H1 (cell line): ENCODE measurements around the gene IL17RD. TPM values are rescaled to one million over a fixed set of nuclear protein-coding genes. Genes with fewer than 3 reads are reported as not detected.
A peak's percentile ranks its signal among the peaks of the same experiment; 100 is the strongest.

Experiments
- CTCF ChIA-PET: fragments of 300-600 bp; sonication (Branson Sonifier 250); formaldehyde crosslinking; loops from one replicate; lab custom pipeline; 2021; ENCODE audit not compliant: partially characterized antibody; lab: Charles Lee
- POLR2A ChIA-PET: fragments of 300-600 bp; sonication (Branson Sonifier 250); formaldehyde crosslinking; loops from one replicate; lab custom pipeline; 2021; ENCODE audit warnings: inconsistent platforms; ENCODE audit not compliant: partially characterized antibody; lab: Charles Lee
- DNase-seq, 2 experiments: peaks; one replicate each; pipeline versions ENCODE4 v3.0.0 to v3.0.0-alpha.2; 2010 to 2022; ENCODE audit warnings: low spot score in 2 of 2, low read depth in 1 of 2, mixed read lengths in 1 of 2
- FAIRE-seq: peaks from 2 replicates; lab custom pipeline; 2011; peaks lifted over from hg19 to GRCh38; lab: Jason Lieb, UNC
- H2AFZ ChIP-seq: 2 replicates; pipeline ENCODE4 v1.8.1; 2012; ENCODE audit warnings: low read length, inconsistent platforms
- H2AK5ac ChIP-seq: 2 replicates; pipeline ENCODE4 v1.6.1; 2013; ENCODE audit warnings: low read depth, low read length
- H2BK120ac ChIP-seq: replicated peaks from 2 replicates; pipeline ENCODE3; 2013; ENCODE audit warnings: low read depth, low read length, inconsistent platforms
- H2BK12ac ChIP-seq: 2 replicates; pipeline ENCODE4 v1.6.1; 2013; ENCODE audit warnings: low read depth, low read length
- H2BK15ac ChIP-seq: 2 replicates; pipeline ENCODE4 v1.6.1; 2013; ENCODE audit warnings: low read length
- H2BK20ac ChIP-seq: 2 replicates; pipeline ENCODE4 v1.6.1; 2013; ENCODE audit warnings: low read length
- H2BK5ac ChIP-seq: 2 replicates; pipeline ENCODE4 v1.6.1; 2013; ENCODE audit warnings: low read depth, low read length
- H3K14ac ChIP-seq: 2 replicates; pipeline ENCODE4 v1.6.1; 2013; ENCODE audit warnings: inconsistent platforms; ENCODE audit not compliant: insufficient read length
- H3K18ac ChIP-seq: 2 replicates; pipeline ENCODE4 v1.6.1; 2013; ENCODE audit warnings: low read length; ENCODE audit errors: extremely low read depth
- H3K23ac ChIP-seq: 2 replicates; pipeline ENCODE4 v1.6.1; 2013; ENCODE audit warnings: inconsistent platforms; ENCODE audit not compliant: insufficient read length
- H3K23me2 ChIP-seq: 2 replicates; pipeline ENCODE4 v1.6.1; 2013; ENCODE audit warnings: low read depth, low read length
- H3K27ac ChIP-seq: 2 replicates; pipeline ENCODE4 v1.6.1; 2011; ENCODE audit warnings: low read depth, low read length, inconsistent platforms
- H3K27me3 ChIP-seq, 4 experiments: replicated peaks in 1 of 4; 1 replicate in 1 of 4; 2 replicates in 3 of 4; pipeline versions ENCODE4 v1.6.1 to v1.8.1; 2011 to 2013; ENCODE audit warnings: low read length in 3 of 4, mild to moderate bottlenecking in 3 of 4, inconsistent platforms in 2 of 4, mixed read lengths in 2 of 4, moderate library complexity in 1 of 4; ENCODE audit not compliant: control insufficient read depth in 3 of 4, insufficient read depth in 3 of 4; ENCODE audit errors: extremely low read depth in 1 of 4
- H3K36me3 ChIP-seq, 4 experiments: 2 replicates each; pipeline versions ENCODE4 v1.6.1 to v1.8.1; 2011 to 2013; ENCODE audit warnings: mild to moderate bottlenecking in 4 of 4, low read length in 3 of 4, moderate library complexity in 2 of 4, control low read depth in 1 of 4, inconsistent platforms in 1 of 4; ENCODE audit not compliant: insufficient read depth in 4 of 4, control insufficient read depth in 2 of 4
- H3K4ac ChIP-seq: replicated peaks from 2 replicates; pipeline ENCODE3; 2013; ENCODE audit warnings: low read length, low read depth, mixed read lengths, inconsistent platforms; ENCODE audit not compliant: insufficient read length
- H3K4me1 ChIP-seq, 4 experiments: replicated peaks in 1 of 4; 1 replicate in 1 of 4; 2 replicates in 3 of 4; pipeline versions ENCODE4 v1.6.1 to v1.8.1; 2011 to 2013; ENCODE audit warnings: low read length in 3 of 4, inconsistent platforms in 2 of 4, mixed read lengths in 1 of 4; ENCODE audit not compliant: insufficient read depth in 4 of 4, control insufficient read depth in 3 of 4
- H3K4me2 ChIP-seq, 2 experiments: 2 replicates each; pipeline versions ENCODE4 v1.6.1 to v1.8.1; 2011 to 2013; ENCODE audit warnings: low read depth in 2 of 2, low read length in 2 of 2, control low read depth in 1 of 2, inconsistent platforms in 1 of 2, mild to moderate bottlenecking in 1 of 2; ENCODE audit not compliant: insufficient read depth in 1 of 2
- H3K4me3 ChIP-seq, 4 experiments: fragments of 200-600, 300-600 bp in 1 of 4; sonication (generic), shearing (Covaris generic), sonication (Bioruptor Twin) in 1 of 4; 2 replicates each; pipeline versions ENCODE4 v1.5.1 to v1.8.1; 2011 to 2016; ENCODE audit warnings: low read length in 4 of 4, low read depth in 3 of 4, control low read depth in 2 of 4, inconsistent platforms in 2 of 4, mild to moderate bottlenecking in 2 of 4, mixed read lengths in 1 of 4, moderate library complexity in 1 of 4; ENCODE audit not compliant: insufficient read depth in 2 of 4; ENCODE audit errors: extremely low read depth in 1 of 4
- H3K56ac ChIP-seq: replicated peaks from 2 replicates; pipeline ENCODE3; 2013; ENCODE audit warnings: low read depth, mild to moderate bottlenecking, mixed read lengths, low read length, inconsistent platforms; ENCODE audit not compliant: insufficient read length
- H3K79me1 ChIP-seq: 2 replicates; pipeline ENCODE4 v1.6.1; 2013; ENCODE audit warnings: low read depth, low read length, control low read depth
- H3K79me2 ChIP-seq, 2 experiments: 2 replicates each; pipeline versions ENCODE4 v1.6.1 to v1.8.1; 2012 to 2013; ENCODE audit warnings: low read length in 2 of 2, mild to moderate bottlenecking in 2 of 2, inconsistent platforms in 1 of 2; ENCODE audit not compliant: insufficient read depth in 2 of 2, control insufficient read depth in 1 of 2
- H3K9ac ChIP-seq, 4 experiments: replicated peaks in 1 of 4; 1 replicate in 1 of 4; 2 replicates in 3 of 4; pipeline versions ENCODE4 v1.6.1 to v1.8.1; 2011 to 2013; ENCODE audit warnings: low read depth in 3 of 4, low read length in 3 of 4, control low read depth in 2 of 4, mild to moderate bottlenecking in 2 of 4, moderate library complexity in 2 of 4, inconsistent platforms in 1 of 4; ENCODE audit errors: extremely low read depth in 1 of 4
- H3K9me3 ChIP-seq, 2 experiments: 2 replicates each; pipeline versions ENCODE4 v1.6.1 to v1.8.1; 2012 to 2013; ENCODE audit warnings: mild to moderate bottlenecking in 2 of 2, moderate library complexity in 2 of 2, control low read depth in 1 of 2, inconsistent platforms in 1 of 2, low read depth in 1 of 2, low read length in 1 of 2, mixed read lengths in 1 of 2; ENCODE audit not compliant: insufficient read depth in 2 of 2
- H4K20me1 ChIP-seq, 2 experiments: replicated peaks in 1 of 2; 2 replicates each; pipeline versions ENCODE3 to v1.8.1; 2011 to 2013; ENCODE audit warnings: inconsistent platforms in 2 of 2, low read length in 2 of 2, mild to moderate bottlenecking in 1 of 2; ENCODE audit not compliant: insufficient read depth in 2 of 2, control insufficient read depth in 1 of 2
- H4K5ac ChIP-seq: 2 replicates; pipeline ENCODE4 v1.6.1; 2013; ENCODE audit warnings: low read length, low read depth, mixed read lengths, inconsistent platforms; ENCODE audit not compliant: insufficient read length
- H4K8ac ChIP-seq: 2 replicates; pipeline ENCODE4 v1.8.0; 2013; ENCODE audit warnings: mild to moderate bottlenecking, moderate library complexity, low read length, inconsistent platforms; ENCODE audit not compliant: insufficient read depth; ENCODE audit errors: extremely low read depth
- H4K91ac ChIP-seq: replicated peaks from 2 replicates; pipeline ENCODE3; 2013; ENCODE audit warnings: low read length, mixed read lengths, inconsistent platforms; ENCODE audit not compliant: insufficient read length
- BCL11A ChIP-seq, 2 experiments: IDR thresholded peaks; one replicate each; pipeline ENCODE4 v1.6.1; 2011; ENCODE audit warnings: low read depth in 2 of 2, low read length in 2 of 2, mild to moderate bottlenecking in 2 of 2
- GABPA ChIP-seq: IDR thresholded peaks from 2 replicates; pipeline ENCODE4 v1.6.1; 2011; ENCODE audit warnings: mild to moderate bottlenecking, low read length, moderate library complexity, borderline replicate concordance; ENCODE audit not compliant: insufficient read depth
- KDM4A ChIP-seq: IDR thresholded peaks from one replicate; pipeline ENCODE4 v1.7.1; 2012; ENCODE audit warnings: low read depth, mild to moderate bottlenecking, moderate library complexity, low read length, inconsistent platforms; ENCODE audit not compliant: severe bottlenecking
- KDM5A ChIP-seq: fragments of 200-600 bp; IDR thresholded peaks from 2 replicates; pipeline ENCODE4 v1.7.1; 2012; ENCODE audit warnings: mild to moderate bottlenecking, low read length, inconsistent platforms, mixed read lengths
- NANOG ChIP-seq: IDR thresholded peaks from 2 replicates; pipeline ENCODE4 v1.6.1; 2011; ENCODE audit warnings: low read length, low read depth, mild to moderate bottlenecking, inconsistent platforms; ENCODE audit not compliant: insufficient read depth, poor library complexity, severe bottlenecking
- RBBP5 ChIP-seq: IDR thresholded peaks from 2 replicates; pipeline ENCODE4 v1.7.1; 2012; ENCODE audit warnings: low read depth, mild to moderate bottlenecking, inconsistent platforms, low read length, moderate library complexity, borderline replicate concordance
- RXRA ChIP-seq: IDR thresholded peaks from 2 replicates; pipeline ENCODE4 v1.6.1; 2011; ENCODE audit warnings: low read depth, mild to moderate bottlenecking, low read length, moderate library complexity; ENCODE audit not compliant: insufficient read depth
- SAP30 ChIP-seq: fragments of 300-600 bp; sonication (generic); IDR thresholded peaks from 2 replicates; pipeline ENCODE4 v1.7.1; 2012; ENCODE audit warnings: low read length, moderate library complexity, mild to moderate bottlenecking, inconsistent platforms; ENCODE audit not compliant: insufficient read depth, insufficient replicate concordance
- SP1 ChIP-seq: IDR thresholded peaks from 2 replicates; pipeline ENCODE4 v1.6.1; 2011; ENCODE audit warnings: low read depth, low read length
- TCF12 ChIP-seq: IDR thresholded peaks from 2 replicates; pipeline ENCODE4 v1.6.1; 2011; ENCODE audit warnings: low read depth, mild to moderate bottlenecking, low read length
- WGBS, 2 experiments: shearing (Covaris generic) in 1 of 2; methylation state at CpG; one replicate each; pipeline versions ENCODE4 v1.1.6 to v1.1.7; 2013 to 2015; ENCODE audit warnings: low lambda C conversion rate in 2 of 2, mixed read lengths in 2 of 2, inconsistent platforms in 1 of 2, low coverage in 1 of 2, missing lambda C conversion rate in 1 of 2; ENCODE audit not compliant: insufficient replicate concordance in 2 of 2, insufficient coverage in 1 of 2, insufficient read length in 1 of 2; ENCODE audit errors: extremely low coverage in 1 of 2, missing lambda C conversion rate in 1 of 2; 5-methylcytosine and 5-hydroxymethylcytosine counted together
- polyA plus RNA-seq, 7 experiments: library from polyadenylated mRNA; depleted of rRNA in 3 of 7; stranded (reverse) in 5 of 7; unstranded in 2 of 7; fragments of >200 nt in 5 of 7; fragments of 200-250 nt in 2 of 7; gene quantifications; 1 replicate in 5 of 7; 2 replicates in 1 of 7; 4 replicates in 1 of 7; pipeline versions ENCODE4 v1.2.1 to v1.2.3, GENCODE V29; 2011 to 2013; ENCODE audit warnings: missing spikeins in 2 of 7, mixed read lengths in 2 of 7
- total RNA-seq: library from RNA; stranded (reverse); fragmentation: NEBNext Ultra II Directional; extraction: Animal tissue kit (Norgen Biotek cat#: 25700); gene quantifications from 2 replicates; pipeline ENCODE4 v1.2.1, GENCODE V29; 2021
- TF ChIP-seq, protein P1 (sequence below): IDR thresholded peaks from 2 replicates; pipeline ENCODE4 v1.6.1; 2012; ENCODE audit warnings: inconsistent platforms
- TF ChIP-seq, protein P2 (sequence below): IDR thresholded peaks from 2 replicates; pipeline ENCODE4 v1.6.1; 2011; ENCODE audit warnings: low read length, improper control_type of control experiment

IL17RD gene
- total and polyA plus RNA-seq, 2 of the 8 experiments (the other 6 are each of a cell fraction or from before 2014, with no cell fraction given), result 10.9 to 48.9 TPM

DNA sequence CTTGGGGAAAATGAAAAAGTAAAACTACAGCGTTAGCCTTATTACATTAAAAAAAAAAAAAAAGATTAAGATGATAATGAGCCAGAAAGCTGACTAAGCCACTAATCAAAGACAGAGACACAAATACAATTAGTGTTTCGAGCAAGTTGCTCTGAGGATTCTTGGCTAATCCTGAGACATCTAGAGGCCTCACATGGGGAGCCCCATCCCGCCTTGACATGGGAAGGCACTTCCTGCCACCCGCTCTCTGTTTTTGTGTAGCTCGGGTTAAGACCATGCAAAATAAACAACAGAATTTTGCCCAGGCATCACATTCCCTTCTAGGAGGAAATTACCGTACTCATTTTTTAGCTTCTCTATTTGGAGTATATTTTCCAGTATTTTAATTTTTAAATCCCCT lies 19.4 kb upstream of the IL17RD start:
- no peak overlapping the region for H2BK15ac ChIP-seq
- H3K4me3 ChIP-seq, result no peak overlapping the region
- no peak overlapping the region for H3K18ac ChIP-seq
- no peaks in the 10 kb centered on the region for H3K23me2 ChIP-seq
- H3K4me2 ChIP-seq, result no peak overlapping the region
- no peak overlapping the region for H2BK120ac ChIP-seq
- no peaks in the 10 kb centered on the region for H3K27me3 ChIP-seq
- H4K91ac ChIP-seq, result no peak overlapping the region
- no peak overlapping the region for H2BK12ac ChIP-seq
- H4K5ac ChIP-seq, result no peak overlapping the region
- no peak for DNase-seq
- H2BK5ac ChIP-seq, result no peak overlapping the region
- H3K9ac ChIP-seq, result no peak overlapping the region
- ChIA-PET CTCF (interaction anchor here (0.6 to 2.3 kb wide), 8 partner anchors 13 to 194 kb away, joined by 3 to 7 read pairs (median 4); no protein-coding TSS in a partner anchor), POLR2A (no interaction called here)
- no peak overlapping the region for H2AK5ac ChIP-seq
- no peaks in the 10 kb centered on the region for H4K20me1 ChIP-seq
- no peak overlapping the region for H3K14ac ChIP-seq
- 63% methylated on average over 6 of the region's 6 CpGs; no CpG with 5 or more reads in 1 of the 2 experiments for WGBS, 2 experiments
- H3K27ac ChIP-seq, result no peak overlapping the region
- H3K9me3 ChIP-seq, result no peaks in the 10 kb centered on the region
- H2BK20ac ChIP-seq, result no peak overlapping the region
- no peak overlapping the region for H3K4ac ChIP-seq
- H3K4me1 ChIP-seq, result no peaks in the 10 kb centered on the region
- H4K8ac ChIP-seq, result no peak overlapping the region
- H3K79me1 ChIP-seq, result no peaks in the 10 kb centered on the region
- FAIRE-seq, result no peak
- H3K23ac ChIP-seq, result no peak overlapping the region
- no peaks in the 10 kb centered on the region for H3K79me2 ChIP-seq
- no peaks in the 10 kb centered on the region for H3K36me3 ChIP-seq
- no peak overlapping the region for H3K56ac ChIP-seq
- H2AFZ ChIP-seq, result 0 out of 2 replicates have a peak overlapping the region, but pooled peaks have one; percentile 2
- TF ChIP-seq KDM4A (no peak), SP1 (no peak), RXRA (no peak), KDM5A (no peak), SAP30 (no peak), TCF12 (no peak), RBBP5 (no peak), BCL11A (IDR thresholded peaks at IDR 0.05; ENCODE audit: low read depth in 2 of 2, low read length in 2 of 2) (no peak), NANOG (no peak), GABPA (no peak)
- TF ChIP-seq, protein P1, sequence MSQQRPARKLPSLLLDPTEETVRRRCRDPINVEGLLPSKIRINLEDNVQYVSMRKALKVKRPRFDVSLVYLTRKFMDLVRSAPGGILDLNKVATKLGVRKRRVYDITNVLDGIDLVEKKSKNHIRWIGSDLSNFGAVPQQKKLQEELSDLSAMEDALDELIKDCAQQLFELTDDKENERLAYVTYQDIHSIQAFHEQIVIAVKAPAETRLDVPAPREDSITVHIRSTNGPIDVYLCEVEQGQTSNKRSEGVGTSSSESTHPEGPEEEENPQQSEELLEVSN, result no peak
- TF ChIP-seq, protein P2, sequence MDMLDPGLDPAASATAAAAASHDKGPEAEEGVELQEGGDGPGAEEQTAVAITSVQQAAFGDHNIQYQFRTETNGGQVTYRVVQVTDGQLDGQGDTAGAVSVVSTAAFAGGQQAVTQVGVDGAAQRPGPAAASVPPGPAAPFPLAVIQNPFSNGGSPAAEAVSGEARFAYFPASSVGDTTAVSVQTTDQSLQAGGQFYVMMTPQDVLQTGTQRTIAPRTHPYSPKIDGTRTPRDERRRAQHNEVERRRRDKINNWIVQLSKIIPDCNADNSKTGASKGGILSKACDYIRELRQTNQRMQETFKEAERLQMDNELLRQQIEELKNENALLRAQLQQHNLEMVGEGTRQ, result no peak
